Endothelial cell of umbilical vein (primary cell): Measurements from ENCODE around the gene IPPK. TPM values are rescaled to one million over a fixed set of nuclear protein-coding genes. Genes with fewer than 3 reads are reported as not detected.

Source experiments
- BruUV-seq: library from RNA; stranded (reverse); fragments of 400-500 nt; replicated peaks from 2 replicates; lab custom pipeline; 2021; lab: Mats Ljungman, UMichigan
- CTCF ChIA-PET: fragments of 300-600, 350-600 bp; sonication (Branson Sonifier 250); formaldehyde crosslinking; loops from one replicate; lab custom pipeline; 2021; ENCODE audit warnings: antibody characterized with exemption, inconsistent platforms; lab: Charles Lee
- POLR2A ChIA-PET: fragments of 300-600, 350-600 bp; sonication (Branson Sonifier 250); formaldehyde crosslinking; loops from one replicate; lab custom pipeline; 2021; ENCODE audit warnings: antibody characterized with exemption, inconsistent platforms; lab: Charles Lee
- DNase-seq: peaks from one replicate; pipeline ENCODE4 v3.0.0-alpha.2; 2011; ENCODE audit warnings: low read depth, low spot score
- FAIRE-seq: peaks from 2 replicates; lab custom pipeline; 2011; peaks lifted over from hg19 to GRCh38; lab: Jason Lieb, UNC
- H2AFZ ChIP-seq: 2 replicates; pipeline ENCODE4 v1.6.0; 2012; ENCODE audit warnings: low read depth, low read length, control low read depth, inconsistent platforms
- H3K27ac ChIP-seq: 2 replicates; pipeline ENCODE4 v1.5.1; 2011; ENCODE audit warnings: low read depth, mild to moderate bottlenecking, control low read depth, low read length, moderate library complexity; ENCODE audit not compliant: insufficient read depth
- H3K27me3 ChIP-seq, 2 experiments: 2 replicates each; pipeline versions ENCODE4 v1.6.0 to v1.6.1; 2011; ENCODE audit warnings: low read length in 2 of 2, mixed read lengths in 1 of 2; ENCODE audit not compliant: control insufficient read depth in 2 of 2, insufficient read depth in 2 of 2
- H3K36me3 ChIP-seq, 2 experiments: 2 replicates in 1 of 2; 3 replicates in 1 of 2; pipeline ENCODE4 v1.5.1; 2011; ENCODE audit warnings: low read length in 2 of 2, mild to moderate bottlenecking in 1 of 2, moderate library complexity in 1 of 2; ENCODE audit not compliant: control insufficient read depth in 2 of 2, insufficient read depth in 2 of 2; ENCODE audit errors: extremely low read depth in 1 of 2
- H3K4me1 ChIP-seq: 3 replicates; pipeline ENCODE4 v1.5.1; 2011; ENCODE audit warnings: mild to moderate bottlenecking, low read length; ENCODE audit not compliant: control insufficient read depth, insufficient read depth; ENCODE audit errors: extremely low read depth
- H3K4me2 ChIP-seq: 2 replicates; pipeline ENCODE4 v1.6.1; 2011; ENCODE audit warnings: low read length, control low read depth, mixed read lengths; ENCODE audit not compliant: insufficient read depth
- H3K4me3 ChIP-seq, 3 experiments: fragments of 200-600 bp in 1 of 3; sonication (generic), shearing (Covaris generic) in 1 of 3; replicated peaks in 1 of 3; 2 replicates each; pipeline ENCODE4 v1.5.1; 2011 to 2016; ENCODE audit warnings: control low read depth in 3 of 3, low read length in 3 of 3, mild to moderate bottlenecking in 2 of 3, inconsistent platforms in 1 of 3, low read depth in 1 of 3, moderate library complexity in 1 of 3; ENCODE audit not compliant: insufficient read depth in 1 of 3
- H3K79me2 ChIP-seq: 2 replicates; pipeline ENCODE4 v1.6.0; 2012; ENCODE audit warnings: low read length, inconsistent platforms; ENCODE audit not compliant: control insufficient read depth, insufficient read depth
- H3K9ac ChIP-seq: replicated peaks from 2 replicates; pipeline ENCODE3; 2011; ENCODE audit warnings: low read length, control low read depth; ENCODE audit not compliant: insufficient read depth; ENCODE audit errors: extremely low read depth
- H3K9me1 ChIP-seq: replicated peaks from 3 replicates; pipeline ENCODE4 v1.6.0; 2011; ENCODE audit warnings: mild to moderate bottlenecking, low read length; ENCODE audit not compliant: control insufficient read depth, insufficient read depth; ENCODE audit errors: extremely low read depth
- H3K9me3 ChIP-seq: replicated peaks from 2 replicates; pipeline ENCODE4 v1.5.1; 2012; ENCODE audit warnings: low read length, inconsistent platforms; ENCODE audit not compliant: control insufficient read depth, insufficient read depth
- H4K20me1 ChIP-seq: replicated peaks from 2 replicates; pipeline ENCODE3; 2011; ENCODE audit warnings: mild to moderate bottlenecking, low read length; ENCODE audit not compliant: control insufficient read depth, insufficient read depth; ENCODE audit errors: extremely low read depth
- CTCF ChIP-seq, 2 donors: IDR thresholded peaks; 1 replicate in 1 of 2; 2 replicates in 1 of 2; pipeline ENCODE4 v1.5.1; 2011; ENCODE audit warnings: low read length in 2 of 2, mild to moderate bottlenecking in 2 of 2, moderate library complexity in 2 of 2, control low read depth in 1 of 2, inconsistent platforms in 1 of 2, low read depth in 1 of 2; ENCODE audit not compliant: insufficient read depth in 1 of 2; ENCODE audit errors: extremely low read depth in 1 of 2
- EZH2 ChIP-seq: IDR thresholded peaks from 2 replicates; pipeline ENCODE4 v1.6.1; 2012; ENCODE audit warnings: borderline replicate concordance, low read depth, mild to moderate bottlenecking, moderate library complexity, low read length, inconsistent platforms; ENCODE audit not compliant: severe bottlenecking
- FOS ChIP-seq: IDR thresholded peaks from 2 replicates; pipeline ENCODE4 v1.6.1; 2011; ENCODE audit warnings: mild to moderate bottlenecking, low read length, moderate library complexity, borderline replicate concordance; ENCODE audit not compliant: insufficient read depth
- GATA2 ChIP-seq: IDR thresholded peaks from 2 replicates; pipeline ENCODE4 v1.7.0; 2011; ENCODE audit warnings: low read depth, mild to moderate bottlenecking, moderate library complexity, mixed read lengths, low read length; ENCODE audit not compliant: insufficient read length, insufficient read depth
- JUN ChIP-seq: IDR thresholded peaks from 2 replicates; pipeline ENCODE4 v1.6.1; 2011; ENCODE audit warnings: borderline replicate concordance, low read depth; ENCODE audit not compliant: insufficient read length, insufficient read depth
- MAX ChIP-seq: IDR thresholded peaks from 2 replicates; pipeline ENCODE4 v1.6.1; 2011; ENCODE audit not compliant: insufficient read depth, insufficient read length
- MYC ChIP-seq: IDR thresholded peaks from one replicate; pipeline ENCODE4 v1.6.1; 2011; ENCODE audit warnings: mild to moderate bottlenecking, low read depth, low read length
- POLR2A ChIP-seq: IDR thresholded peaks from 2 replicates; pipeline ENCODE4 v1.6.1; 2012; ENCODE audit warnings: low read depth, mild to moderate bottlenecking, control low read depth, low read length
- POLR2AphosphoS5 ChIP-seq: IDR thresholded peaks from 2 replicates; pipeline ENCODE4 v1.6.1; 2012; ENCODE audit warnings: low read depth, mild to moderate bottlenecking, control low read depth, low read length, moderate library complexity; ENCODE audit not compliant: insufficient read depth
- dilution Hi-C: fragments of 300-500 bp; cut with MboI; formaldehyde crosslinking; loops from one replicate; pipeline ENCODE4 v1.15.0; 2019; ENCODE audit warnings: low sequenced_read_pairs; ENCODE audit not compliant: extremely low pct_ligation_motif_present
- intact Hi-C: fragments of 100-400 bp; cut with micrococcal nuclease; formaldehyde crosslinking; loops from one replicate; pipeline ENCODE4 v1.10.0; 2022
- polyA plus RNA-seq, 4 experiments: library from polyadenylated mRNA; depleted of rRNA in 3 of 4; stranded (reverse) in 3 of 4; unstranded in 1 of 4; fragments of >200 nt; gene quantifications; 2 replicates each; pipeline versions ENCODE4 v1.2.1 to v1.2.3, GENCODE V29; 2011 to 2012; ENCODE audit warnings: missing spikeins in 1 of 4
- total RNA-seq: library from RNA; stranded (reverse); gene quantifications from 2 replicates; pipeline ENCODE4 v1.2.3, GENCODE V29; 2021

The IPPK gene
- total and polyA plus RNA-seq, 2 donors (not counting 3 experiments of a cell fraction or from before 2014, with no cell fraction given) = 14.0 to 28.0 TPM

- BruUV-seq = TSS peak; percentile 29
- ChIA-PET CTCF (interaction anchor here (1.2 kb wide), 2 partner anchors 48 to 122 kb away, joined by 3 read pairs; no protein-coding TSS in a partner anchor), POLR2A (no interaction called here)
- Histone ChIP-seq H3K9ac (peak overlapping the region; percentile 97), H3K9me1 (no peaks in the 10 kb centered on the region), H3K4me3 (peak overlapping the region; percentile 50 to 83 (median 71)), H3K36me3 (peaks cover 0 to 4% of the 10 kb centered on the region in 2 experiments), H3K79me2 (peaks cover 57% of the 10 kb centered on the region), H3K9me3 (no peaks in the 10 kb centered on the region), H3K27me3 (no peaks in the 10 kb centered on the region), H3K4me1 (peaks cover 16% of the 10 kb centered on the region), H4K20me1 (peaks cover 4% of the 10 kb centered on the region), H3K27ac (peak overlapping the region; percentile 97), H2AFZ (no peak overlapping the region), H3K4me2 (peak overlapping the region; percentile 69)
- FAIRE-seq = peak; percentile 60
- dilution Hi-C loops = no loop called here
- TF ChIP-seq MYC = no peak
- peak; percentile 37 for TF ChIP-seq POLR2A
- TF ChIP-seq FOS = no peak
- peak; percentile 4 for DNase-seq
- intact Hi-C loops = no loop called here
Measured at GRCh38 chr9:92668746-92669526, 995 bp downstream of the IPPK start.

GRCh38 chr9:92666912-92667532 is 2.9 kb downstream of the IPPK start:
- TF ChIP-seq POLR2A (no peak), POLR2AphosphoS5 (no peak), MYC (no peak), CTCF (IDR thresholded peaks at IDR 0.05; ENCODE audit: extremely low read depth in 1 of 2, insufficient read depth in 1 of 2, low read depth in 1 of 2, low read length in 2 of 2) (no peak), EZH2 (no peak), MAX (no peak), GATA2 (no peak), FOS (no peak), JUN (no peak)
- Histone ChIP-seq H4K20me1 (peaks cover 4% of the 10 kb centered on the region), H3K4me1 (peaks cover 16% of the 10 kb centered on the region), H3K9ac (no peak overlapping the region), H3K9me1 (no peaks in the 10 kb centered on the region), H3K27ac (no peak overlapping the region), H2AFZ (no peak overlapping the region), H3K4me2 (no peak overlapping the region), H3K4me3 (no peak overlapping the region), H3K27me3 (no peaks in the 10 kb centered on the region), H3K79me2 (peaks cover 76% of the 10 kb centered on the region), H3K36me3 (peaks cover 0 to 4% of the 10 kb centered on the region in 2 experiments), H3K9me3 (no peaks in the 10 kb centered on the region)
- DNase-seq (no peak), FAIRE-seq (no peak)
- ChIA-PET POLR2A (no interaction called here), CTCF (no interaction called here)
- intact Hi-C loops = no loop called here
- dilution Hi-C loops = no loop called here
- no TSS peak for BruUV-seq
